Ovary (tissue), 3 donors: ENCODE measurements around the gene MAN1A1.

ENCODE experiments used
- EP300 ChIP-seq: sonication (generic); formaldehyde crosslinking; IDR thresholded peaks from one replicate; pipeline ENCODE4 v1.6.1; 2017; ENCODE audit warnings: antibody characterized with exemption
- POLR2A ChIP-seq: fragments of 450-650 bp; IDR thresholded peaks from one replicate; pipeline ENCODE4 v1.6.1; 2017; ENCODE audit warnings: antibody characterized with exemption, mild to moderate bottlenecking, moderate library complexity
- TF ChIP-seq, protein P1 (sequence below), 3 donors: fragments of 450-650 bp in 2 of 3; fragments of 200-600 bp in 1 of 3; IDR thresholded peaks; one replicate each; pipeline versions ENCODE4 v1.5.1 to v1.8.0; 2016 to 2022; ENCODE audit warnings: antibody characterized with exemption in 3 of 3, mild to moderate bottlenecking in 1 of 3
- donor health status: DM: no; HTN: no; CAD: no.

DNA sequence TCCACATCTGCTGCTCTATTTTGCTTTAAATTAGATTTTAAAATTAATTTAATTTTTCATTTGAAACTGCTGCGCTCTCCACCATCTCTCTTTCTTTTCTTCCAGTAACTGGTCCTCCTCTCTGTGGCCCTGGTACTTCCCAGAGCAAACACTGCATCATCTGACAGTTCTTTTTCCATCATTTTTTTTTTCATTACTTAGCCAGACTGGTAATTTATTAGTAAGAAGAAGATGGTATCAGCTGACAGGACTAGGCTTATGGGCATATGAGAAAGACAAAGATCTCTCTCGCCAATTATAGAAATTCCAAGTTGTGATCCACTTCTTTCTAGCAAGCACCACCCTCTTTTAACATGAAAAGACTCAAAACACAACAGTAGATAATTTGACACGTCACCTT, 197.4 kb downstream of the MAN1A1 start:
- TF ChIP-seq, protein P1, sequence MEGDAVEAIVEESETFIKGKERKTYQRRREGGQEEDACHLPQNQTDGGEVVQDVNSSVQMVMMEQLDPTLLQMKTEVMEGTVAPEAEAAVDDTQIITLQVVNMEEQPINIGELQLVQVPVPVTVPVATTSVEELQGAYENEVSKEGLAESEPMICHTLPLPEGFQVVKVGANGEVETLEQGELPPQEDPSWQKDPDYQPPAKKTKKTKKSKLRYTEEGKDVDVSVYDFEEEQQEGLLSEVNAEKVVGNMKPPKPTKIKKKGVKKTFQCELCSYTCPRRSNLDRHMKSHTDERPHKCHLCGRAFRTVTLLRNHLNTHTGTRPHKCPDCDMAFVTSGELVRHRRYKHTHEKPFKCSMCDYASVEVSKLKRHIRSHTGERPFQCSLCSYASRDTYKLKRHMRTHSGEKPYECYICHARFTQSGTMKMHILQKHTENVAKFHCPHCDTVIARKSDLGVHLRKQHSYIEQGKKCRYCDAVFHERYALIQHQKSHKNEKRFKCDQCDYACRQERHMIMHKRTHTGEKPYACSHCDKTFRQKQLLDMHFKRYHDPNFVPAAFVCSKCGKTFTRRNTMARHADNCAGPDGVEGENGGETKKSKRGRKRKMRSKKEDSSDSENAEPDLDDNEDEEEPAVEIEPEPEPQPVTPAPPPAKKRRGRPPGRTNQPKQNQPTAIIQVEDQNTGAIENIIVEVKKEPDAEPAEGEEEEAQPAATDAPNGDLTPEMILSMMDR (IDR thresholded peaks at IDR 0.05), result no peak
- TF ChIP-seq POLR2A, result no peak
- no peak for TF ChIP-seq EP300
